Suprapubic skin (tissue), 4 donors: ENCODE measurements around the gene ADAP1.

Experiments used
- CTCF ChIP-seq, 2 donors: fragments of 200-600 bp in 1 of 2; fragments of 450-650 bp in 1 of 2; sonication (generic) in 1 of 2; IDR thresholded peaks; one replicate each; pipeline ENCODE4 v1.5.1; 2016 to 2019; ENCODE audit warnings: antibody characterized with exemption in 2 of 2, mild to moderate bottlenecking in 1 of 2, moderate library complexity in 1 of 2
- EP300 ChIP-seq: sonication (generic); formaldehyde crosslinking; IDR thresholded peaks from one replicate; pipeline ENCODE4 v1.6.1; 2017; ENCODE audit warnings: antibody characterized with exemption
- POLR2A ChIP-seq, 2 donors: fragments of 450-650 bp; IDR thresholded peaks; one replicate each; pipeline ENCODE4 v1.6.1; 2017; ENCODE audit warnings: antibody characterized with exemption in 2 of 2, mild to moderate bottlenecking in 2 of 2, moderate library complexity in 2 of 2
- POLR2AphosphoS5 ChIP-seq, 3 donors: sonication (generic); formaldehyde crosslinking; IDR thresholded peaks; one replicate each; pipeline ENCODE4 v1.6.1; 2017; ENCODE audit warnings: antibody characterized with exemption in 3 of 3

- no peak for TF ChIP-seq POLR2AphosphoS5 (IDR thresholded peaks at IDR 0.05)
- TF ChIP-seq CTCF (IDR thresholded peaks at IDR 0.05) = no peak
- no peak for TF ChIP-seq POLR2A (IDR thresholded peaks at IDR 0.05)
- TF ChIP-seq EP300 = no peak
Observed at GRCh38 chr7:921581-922333, 32.7 kb downstream of the ADAP1 start.
